OCI-LY7 (cell line): ENCODE results near the gene STOX2. TPM values are rescaled to one million over a fixed set of nuclear protein-coding genes. Genes with fewer than 3 reads are reported as not detected.

ENCODE experiments used
- BruUV-seq: library from RNA; stranded (reverse); fragments of 400-500 nt; replicated peaks from 2 replicates; lab custom pipeline; 2021; lab: Mats Ljungman, UMichigan
- CTCF ChIA-PET: fragments of 300-600 bp; sonication (Branson Sonifier 250); formaldehyde crosslinking; loops from one replicate; lab custom pipeline; 2022; ENCODE audit warnings: antibody characterized with exemption; ENCODE audit not compliant: unreplicated experiment; lab: Charles Lee
- POLR2A ChIA-PET: fragments of 300-600 bp; sonication (Branson Sonifier 250); formaldehyde crosslinking; loops from one replicate; lab custom pipeline; 2022; ENCODE audit warnings: antibody characterized with exemption; lab: Charles Lee
- DNase-seq: peaks from one replicate; pipeline ENCODE4 v3.0.0-alpha.2; 2015; ENCODE audit warnings: low spot score
- H2AFZ ChIP-seq: fragments of 200-600 bp; sonication (generic), shearing (Covaris generic); 2 replicates; pipeline ENCODE4 v1.6.1; 2014; ENCODE audit warnings: mild to moderate bottlenecking, antibody characterized with exemption, low read length, moderate library complexity
- H3K27ac ChIP-seq: fragments of 200-600 bp; sonication (generic); 2 replicates; pipeline ENCODE4 v1.5.1; 2014; ENCODE audit warnings: mixed run types, low read depth, mild to moderate bottlenecking, moderate library complexity, low read length, inconsistent platforms; ENCODE audit not compliant: poor library complexity, severe bottlenecking
- H3K36me3 ChIP-seq: fragments of 200-600 bp; sonication (generic); 2 replicates; pipeline ENCODE4 v1.6.1; 2014; ENCODE audit warnings: mild to moderate bottlenecking, antibody characterized with exemption, low read length, moderate library complexity, mixed read lengths; ENCODE audit not compliant: insufficient read depth
- H3K4me1 ChIP-seq: fragments of 200-600 bp; sonication (generic); 2 replicates; pipeline ENCODE4 v1.5.1; 2014; ENCODE audit warnings: mild to moderate bottlenecking, low read length; ENCODE audit not compliant: insufficient read depth, poor library complexity, severe bottlenecking
- H3K4me2 ChIP-seq: fragments of 200-600 bp; sonication (generic); 2 replicates; pipeline ENCODE4 v1.6.1; 2014; ENCODE audit warnings: mild to moderate bottlenecking, low read length
- H3K4me3 ChIP-seq: fragments of 200-600 bp; sonication (generic); 2 replicates; pipeline ENCODE4 v1.5.1; 2014; ENCODE audit warnings: mild to moderate bottlenecking, low read depth, low read length; ENCODE audit not compliant: poor library complexity, severe bottlenecking
- H3K79me2 ChIP-seq: fragments of 200-600 bp; sonication (generic); 2 replicates; pipeline ENCODE4 v1.6.1; 2016; ENCODE audit warnings: low read depth, mild to moderate bottlenecking, low read length, moderate library complexity, mixed read lengths; ENCODE audit not compliant: insufficient read depth
- H3K9me2 ChIP-seq: fragments of 200-600 bp; sonication (generic); 2 replicates; pipeline ENCODE4 v1.6.1; 2016; ENCODE audit warnings: mild to moderate bottlenecking, low read length, mixed read lengths; ENCODE audit not compliant: insufficient read depth
- H3K9me3 ChIP-seq: fragments of 200-600 bp; sonication (generic); 2 replicates; pipeline ENCODE4 v1.6.1; 2014; ENCODE audit warnings: mild to moderate bottlenecking, mixed run types, low read length, mixed read lengths
- H4K20me1 ChIP-seq: fragments of 200-600 bp; sonication (generic); 2 replicates; pipeline ENCODE4 v1.6.1; 2014; ENCODE audit warnings: mild to moderate bottlenecking, antibody characterized with exemption, low read length, moderate library complexity, mixed read lengths; ENCODE audit not compliant: insufficient read depth
- EZH2phosphoT487 ChIP-seq: fragments of 200-600 bp; sonication (generic); IDR thresholded peaks from 2 replicates; pipeline ENCODE4 v1.6.1; 2018; ENCODE audit warnings: low read depth, borderline replicate concordance, mild to moderate bottlenecking, mixed run types, antibody characterized with exemption, low read length, moderate library complexity, mixed read lengths
- intact Hi-C: fragments of 100-400 bp; cut with micrococcal nuclease; formaldehyde crosslinking; loops from one replicate; pipeline ENCODE4 v1.10.0; 2022; ENCODE audit not compliant: unreplicated experiment
- total RNA-seq, 2 experiments: library from RNA; depleted of rRNA in 1 of 2; stranded (reverse); fragments of >200 nt in 1 of 2; shearing (Covaris generic) in 1 of 2; gene quantifications; 2 replicates each; pipeline ENCODE4 v1.2.3, GENCODE V29; 2014 to 2022
- TF ChIP-seq, protein P1 (sequence below): fragments of 200-600 bp; sonication (generic); conservative IDR thresholded peaks from 2 replicates; pipeline ENCODE4 v1.5.1; 2014; ENCODE audit warnings: mild to moderate bottlenecking, antibody characterized with exemption, low read length, moderate library complexity, mixed read lengths

Gene STOX2
- total RNA-seq, 2 experiments from 2014 or later, result 0.38 TPM; not detected in 1

DNA sequence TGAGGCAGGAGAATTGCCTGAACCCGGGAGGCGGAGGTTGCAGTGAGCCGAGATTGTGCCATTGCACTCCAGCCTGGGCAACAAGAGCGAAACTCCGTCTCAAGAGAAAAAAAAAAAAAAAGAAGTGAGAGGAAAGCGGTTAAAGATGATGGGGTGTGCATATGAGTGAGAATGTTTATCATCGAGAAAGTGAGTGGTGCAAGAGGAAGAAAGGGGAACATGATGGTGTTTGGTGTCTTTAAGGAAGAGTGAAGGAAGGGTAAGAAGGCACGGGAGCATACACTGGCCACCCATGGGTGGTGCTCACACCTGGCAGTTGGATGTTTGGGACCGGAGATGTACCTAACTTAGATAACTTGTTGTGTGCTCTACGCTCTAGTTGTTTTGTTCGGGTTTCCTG lies 62.2 kb downstream of the STOX2 start:
- Histone ChIP-seq H3K4me3 (no peak overlapping the region), H3K4me1 (no peaks in the 10 kb centered on the region), H3K27ac (no peak overlapping the region), H3K9me3 (no peaks in the 10 kb centered on the region), H4K20me1 (no peaks in the 10 kb centered on the region), H3K9me2 (no peaks in the 10 kb centered on the region), H2AFZ (no peak overlapping the region), H3K4me2 (no peak overlapping the region), H3K79me2 (no peaks in the 10 kb centered on the region), H3K36me3 (no peaks in the 10 kb centered on the region)
- ChIA-PET CTCF (no interaction called here), POLR2A (no interaction called here)
- TF ChIP-seq EZH2phosphoT487, result no peak
- TF ChIP-seq, protein P1, sequence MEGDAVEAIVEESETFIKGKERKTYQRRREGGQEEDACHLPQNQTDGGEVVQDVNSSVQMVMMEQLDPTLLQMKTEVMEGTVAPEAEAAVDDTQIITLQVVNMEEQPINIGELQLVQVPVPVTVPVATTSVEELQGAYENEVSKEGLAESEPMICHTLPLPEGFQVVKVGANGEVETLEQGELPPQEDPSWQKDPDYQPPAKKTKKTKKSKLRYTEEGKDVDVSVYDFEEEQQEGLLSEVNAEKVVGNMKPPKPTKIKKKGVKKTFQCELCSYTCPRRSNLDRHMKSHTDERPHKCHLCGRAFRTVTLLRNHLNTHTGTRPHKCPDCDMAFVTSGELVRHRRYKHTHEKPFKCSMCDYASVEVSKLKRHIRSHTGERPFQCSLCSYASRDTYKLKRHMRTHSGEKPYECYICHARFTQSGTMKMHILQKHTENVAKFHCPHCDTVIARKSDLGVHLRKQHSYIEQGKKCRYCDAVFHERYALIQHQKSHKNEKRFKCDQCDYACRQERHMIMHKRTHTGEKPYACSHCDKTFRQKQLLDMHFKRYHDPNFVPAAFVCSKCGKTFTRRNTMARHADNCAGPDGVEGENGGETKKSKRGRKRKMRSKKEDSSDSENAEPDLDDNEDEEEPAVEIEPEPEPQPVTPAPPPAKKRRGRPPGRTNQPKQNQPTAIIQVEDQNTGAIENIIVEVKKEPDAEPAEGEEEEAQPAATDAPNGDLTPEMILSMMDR, result no peak
- intact Hi-C loops, result no loop called here
- DNase-seq, result no peak
- BruUV-seq, result no TSS peak

DNA sequence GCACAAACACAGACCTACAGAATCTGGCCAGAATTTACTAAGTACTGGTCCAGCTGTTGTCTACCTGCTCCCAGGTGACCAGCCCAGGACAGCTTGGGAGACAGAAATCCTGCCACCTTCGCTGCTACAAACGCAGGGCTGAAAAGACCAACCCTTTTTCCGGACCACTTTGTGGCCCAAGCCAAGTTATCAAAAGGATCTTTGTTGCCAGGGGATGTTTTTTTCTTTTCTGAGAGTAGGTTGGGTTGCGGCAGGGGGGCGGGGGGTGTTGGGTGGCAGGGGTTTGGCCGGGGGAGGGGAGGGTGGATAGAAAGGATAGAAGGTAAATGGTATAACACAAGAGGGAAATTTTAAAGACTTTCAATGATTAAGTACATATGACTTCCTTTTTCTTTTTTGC lies 63.4 kb downstream of the STOX2 start:
- H3K27ac ChIP-seq, result no peak overlapping the region
- H3K9me2 ChIP-seq, result no peaks in the 10 kb centered on the region
- H3K79me2 ChIP-seq, result no peaks in the 10 kb centered on the region
- H2AFZ ChIP-seq, result no peak overlapping the region
- no peaks in the 10 kb centered on the region for H3K4me1 ChIP-seq
- no peak overlapping the region for H3K4me3 ChIP-seq
- H4K20me1 ChIP-seq, result no peaks in the 10 kb centered on the region
- H3K4me2 ChIP-seq, result no peak overlapping the region
- intact Hi-C loops, result no loop called here
- no peaks in the 10 kb centered on the region for H3K9me3 ChIP-seq
- no TSS peak for BruUV-seq
- ChIA-PET CTCF (no interaction called here), POLR2A (interaction anchor here (0.6 kb wide), 1 partner anchor 1793 kb away, joined by 4 read pairs; no protein-coding TSS in a partner anchor)
- no peak for DNase-seq
- H3K36me3 ChIP-seq, result no peaks in the 10 kb centered on the region
- TF ChIP-seq, protein P1, result no peak
- TF ChIP-seq EZH2phosphoT487, result no peak

DNA sequence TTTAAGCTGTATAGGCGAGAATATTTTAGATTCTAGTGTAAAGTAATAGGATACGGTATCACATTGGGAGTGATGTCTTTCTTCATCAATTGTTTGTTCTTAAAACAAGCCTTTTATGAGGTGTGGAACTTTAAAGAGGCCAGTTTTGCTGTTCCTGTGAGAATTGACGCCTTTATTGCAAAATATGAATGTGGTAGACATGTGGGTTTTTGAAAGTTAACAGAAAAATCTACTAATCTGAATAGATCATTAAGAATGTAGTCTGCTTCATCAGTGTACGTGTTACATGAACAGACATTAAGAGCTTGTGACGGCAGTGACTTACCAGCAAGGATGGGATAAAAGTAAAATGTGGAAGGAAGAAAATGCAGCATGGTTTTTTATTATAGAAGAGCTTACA lies 63.8 kb downstream of the STOX2 start:
- no peak overlapping the region for H3K27ac ChIP-seq
- TF ChIP-seq, protein P1, result no peak
- TF ChIP-seq EZH2phosphoT487, result no peak
- DNase-seq, result no peak
- H3K79me2 ChIP-seq, result no peaks in the 10 kb centered on the region
- ChIA-PET CTCF (no interaction called here), POLR2A (interaction anchor here (0.6 to 0.7 kb wide), 2 partner anchors 45 to 825 kb away, joined by 3 read pairs; no protein-coding TSS in a partner anchor)
- H3K4me2 ChIP-seq, result no peak overlapping the region
- no peaks in the 10 kb centered on the region for H3K9me2 ChIP-seq
- H3K36me3 ChIP-seq, result no peaks in the 10 kb centered on the region
- H3K4me1 ChIP-seq, result no peaks in the 10 kb centered on the region
- intact Hi-C loops, result no loop called here
- no peak overlapping the region for H2AFZ ChIP-seq
- H4K20me1 ChIP-seq, result no peaks in the 10 kb centered on the region
- BruUV-seq, result no TSS peak
- H3K9me3 ChIP-seq, result no peaks in the 10 kb centered on the region
- no peak overlapping the region for H3K4me3 ChIP-seq
